Psoas muscle (tissue), 8 donors: ENCODE measurements around the gene APBB2. TPM values are rescaled to one million over a fixed set of nuclear protein-coding genes. Genes with fewer than 3 reads are reported as not detected.

ENCODE experiments used
- ATAC-seq, 4 donors: fragments of 200-7000 bp; cut with Tn5 transposase; one replicate each; pipeline ENCODE4 v1.9.1; 2020; ENCODE audit warnings: moderate library complexity in 3 of 4, mild to moderate bottlenecking in 2 of 4
- DNase-seq, 2 donors: peaks; one replicate each; pipeline ENCODE4 v3.0.0-alpha.2; 2020
- H3K27ac ChIP-seq: fragments of 200-600 bp; one replicate; pipeline ENCODE4 v1.8.0; 2022
- H3K27me3 ChIP-seq, 3 donors: fragments of 200-600 bp in 1 of 3; one replicate each; pipeline versions ENCODE4 v1.6.1 to v1.8.0; 2013 to 2022; ENCODE audit warnings: low read length in 2 of 3, mild to moderate bottlenecking in 2 of 3, moderate library complexity in 1 of 3; ENCODE audit not compliant: insufficient read depth in 3 of 3
- H3K36me3 ChIP-seq, 2 donors: fragments of 200-600 bp in 1 of 2; one replicate each; pipeline versions ENCODE4 v1.6.1 to v1.8.0; 2013 to 2022; ENCODE audit warnings: low read depth in 1 of 2, mild to moderate bottlenecking in 1 of 2, moderate library complexity in 1 of 2; ENCODE audit not compliant: insufficient read depth in 1 of 2
- H3K4me1 ChIP-seq: fragments of 200-600 bp; one replicate; pipeline ENCODE4 v1.8.0; 2022
- H3K4me3 ChIP-seq: fragments of 200-600 bp; one replicate; pipeline ENCODE4 v1.8.0; 2022; ENCODE audit warnings: mild to moderate bottlenecking
- H3K9me3 ChIP-seq: fragments of 200-600 bp; one replicate; pipeline ENCODE4 v1.8.0; 2022
- WGBS, 3 donors: extraction: QIAGEN DNeasy Blood & Tissue Kit; methylation state at CpG; one replicate each; pipeline versions ENCODE4 v1.1.6 to v1.1.7; 2013; 5-methylcytosine and 5-hydroxymethylcytosine counted together
- intact Hi-C, 2 donors: fragments of 100-400 bp; cut with DNase I; formaldehyde crosslinking; loops; one replicate each; pipeline versions ENCODE4 v1.11.0 to v1.14.2; 2022
- polyA plus RNA-seq, 3 donors: library from polyadenylated mRNA; stranded (reverse); fragments of 200-250 nt; gene quantifications; one replicate each; pipeline ENCODE4 v1.2.3, GENCODE V29; 2013
- total RNA-seq, 4 donors: library from RNA; stranded (reverse); fragmentation: NEBNext Ultra II Directional in 2 of 4; extraction: Animal tissue kit (Norgen Biotek cat#: 25700) in 2 of 4; gene quantifications; one replicate each; pipeline versions ENCODE4 v1.2.1 to v1.2.4, GENCODE V29; 2021 to 2023
- TF ChIP-seq, protein P1 (sequence below): fragments of 200-600 bp; IDR thresholded peaks from one replicate; pipeline ENCODE4 v1.8.0; 2022; ENCODE audit warnings: antibody characterized with exemption
- donor health status: healthy with polysubstance abuse.
- donor health status: DM: no; HTN: no; CAD: no; lungs with moderate emphysema.
- donor health status: Bipolar disorder and iron deficiency.
- donor health status: healthy.
- donor health status: DM: yes; HTN: yes; CAD: no.
- donor health status: DM: no; HTN: no; CAD: no.
- donor health status: DM: no; HTN: no; CAD: no.
- donor health status: DM: yes; HTN: yes; CAD: no.

The APBB2 gene
- total and polyA plus RNA-seq, 7 donors: 3.1 to 37.4 (median 11.3) TPM

DNA sequence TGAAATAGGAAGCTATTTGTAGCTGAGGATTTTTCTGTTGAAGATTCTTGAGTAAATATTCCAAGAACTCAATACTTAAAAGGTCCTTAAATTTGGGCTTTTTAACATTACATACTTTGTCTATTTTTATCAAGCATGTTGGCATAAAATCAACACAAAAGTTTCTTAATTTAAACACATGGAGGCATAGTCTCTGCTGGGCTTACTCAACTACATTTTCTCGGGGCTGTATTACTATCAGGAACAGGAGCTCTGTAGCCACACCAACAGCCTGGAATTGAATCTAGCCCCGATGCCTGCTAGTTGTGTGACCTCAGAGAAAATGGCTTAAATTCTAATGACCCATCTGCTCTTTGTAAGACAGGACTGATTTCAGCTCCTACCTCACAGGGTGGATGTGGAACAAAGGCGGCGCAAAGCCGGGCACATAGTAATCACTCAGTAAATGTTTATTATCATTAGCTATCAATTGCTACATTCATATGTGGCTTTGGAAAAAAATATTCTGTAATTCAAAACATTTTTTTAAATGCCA lies 257.6 kb downstream of the APBB2 start:
- Histone ChIP-seq H3K4me1 (peaks cover 14% of the 10 kb centered on the region), H3K27ac (no peak overlapping the region), H3K36me3 (no peaks in the 10 kb centered on the region), H3K27me3 (no peaks in the 10 kb centered on the region), H3K9me3 (no peaks in the 10 kb centered on the region), H3K4me3 (no peak overlapping the region)
- intact Hi-C loops: no loop called here
- ATAC-seq (no peak), DNase-seq (no peak)
- TF ChIP-seq, protein P1, sequence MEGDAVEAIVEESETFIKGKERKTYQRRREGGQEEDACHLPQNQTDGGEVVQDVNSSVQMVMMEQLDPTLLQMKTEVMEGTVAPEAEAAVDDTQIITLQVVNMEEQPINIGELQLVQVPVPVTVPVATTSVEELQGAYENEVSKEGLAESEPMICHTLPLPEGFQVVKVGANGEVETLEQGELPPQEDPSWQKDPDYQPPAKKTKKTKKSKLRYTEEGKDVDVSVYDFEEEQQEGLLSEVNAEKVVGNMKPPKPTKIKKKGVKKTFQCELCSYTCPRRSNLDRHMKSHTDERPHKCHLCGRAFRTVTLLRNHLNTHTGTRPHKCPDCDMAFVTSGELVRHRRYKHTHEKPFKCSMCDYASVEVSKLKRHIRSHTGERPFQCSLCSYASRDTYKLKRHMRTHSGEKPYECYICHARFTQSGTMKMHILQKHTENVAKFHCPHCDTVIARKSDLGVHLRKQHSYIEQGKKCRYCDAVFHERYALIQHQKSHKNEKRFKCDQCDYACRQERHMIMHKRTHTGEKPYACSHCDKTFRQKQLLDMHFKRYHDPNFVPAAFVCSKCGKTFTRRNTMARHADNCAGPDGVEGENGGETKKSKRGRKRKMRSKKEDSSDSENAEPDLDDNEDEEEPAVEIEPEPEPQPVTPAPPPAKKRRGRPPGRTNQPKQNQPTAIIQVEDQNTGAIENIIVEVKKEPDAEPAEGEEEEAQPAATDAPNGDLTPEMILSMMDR: no peak
- WGBS, 3 donors: 71 to 84% (median 76%) methylated on average over 5 of the region's 5 CpGs

DNA sequence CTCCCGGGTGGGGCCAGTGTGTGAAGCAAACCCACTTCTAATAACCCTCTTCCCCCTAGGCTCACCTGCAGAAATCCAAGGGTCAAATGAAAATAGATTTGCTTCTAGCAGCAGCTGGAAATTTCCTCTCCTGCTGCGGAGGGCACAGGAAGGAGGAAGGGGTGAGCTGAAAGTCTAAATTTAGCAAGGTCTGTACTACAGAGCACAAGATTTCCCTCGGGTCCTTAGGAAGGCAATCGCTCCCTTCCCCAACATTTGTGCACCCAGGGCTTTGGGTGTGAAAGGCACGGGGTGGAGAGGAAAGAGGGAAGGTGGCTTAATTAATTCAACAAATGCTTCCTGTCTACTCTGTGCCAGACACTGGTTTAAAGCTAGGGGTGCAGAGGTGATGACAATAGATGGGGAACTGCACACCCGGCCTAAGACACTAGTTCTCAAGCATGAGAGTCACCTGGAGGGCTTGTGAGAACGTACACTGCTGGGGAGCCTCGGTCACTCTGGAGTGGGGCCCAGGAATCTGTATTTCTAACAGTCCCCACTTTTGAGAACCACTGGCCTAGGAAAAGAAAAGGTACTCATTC lies 260.2 kb downstream of the APBB2 start:
- WGBS, 3 donors: 22 to 30% (median 29%) methylated on average over 8 of the region's 8 CpGs
- intact Hi-C loops: no loop called here
- TF ChIP-seq, protein P1: no peak
- H3K36me3 ChIP-seq: no peaks in the 10 kb centered on the region
- H3K4me1 ChIP-seq: peaks cover 14% of the 10 kb centered on the region
- peak; percentile 60 to 77 (median 65) for ATAC-seq
- H3K4me3 ChIP-seq: no peak overlapping the region
- DNase-seq: no peak
- no peaks in the 10 kb centered on the region for H3K27me3 ChIP-seq
- peak overlapping the region; percentile 79 for H3K27ac ChIP-seq
- H3K9me3 ChIP-seq: no peaks in the 10 kb centered on the region

DNA sequence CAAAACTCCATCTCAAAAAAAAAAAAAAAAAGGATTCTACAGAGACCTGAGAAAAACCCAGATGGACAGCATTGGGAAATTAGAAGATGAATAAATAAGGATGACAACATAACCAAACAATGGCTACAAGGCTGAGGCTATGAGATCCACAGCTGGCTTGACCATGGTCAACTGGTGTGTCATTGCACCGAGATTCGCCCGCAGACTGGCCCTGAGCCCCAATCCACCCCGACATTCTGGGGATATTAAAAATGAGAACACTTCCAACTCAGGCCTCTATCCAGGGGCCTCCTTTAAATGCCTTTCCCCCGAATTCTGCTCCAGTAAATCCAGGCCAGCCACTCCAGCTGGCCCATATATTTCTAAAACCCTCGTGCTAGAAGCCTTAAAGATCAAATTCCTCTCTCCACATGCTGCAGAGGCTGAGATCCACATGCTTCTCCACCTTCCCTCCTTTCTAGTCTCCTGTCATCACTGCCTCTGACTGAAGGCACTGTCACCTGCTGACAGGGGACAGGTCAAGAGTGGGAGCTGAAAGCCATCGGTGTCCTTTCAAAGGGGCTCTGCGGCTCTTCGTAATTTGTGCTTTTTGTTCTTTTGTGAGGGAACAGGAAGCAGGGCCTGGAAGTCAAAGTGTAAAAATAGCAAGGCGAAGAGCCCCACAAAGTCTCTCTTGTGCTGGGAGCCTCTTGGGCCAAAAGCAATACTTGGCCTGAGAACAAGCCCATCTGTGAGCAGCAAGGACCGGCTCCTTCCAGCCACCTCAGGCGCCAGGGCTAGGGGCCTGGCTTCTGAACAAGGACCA lies 260.9 kb downstream of the APBB2 start:
- WGBS, 3 donors: 22 to 37% (median 24%) methylated on average over 12 of the region's 12 CpGs
- Histone ChIP-seq H3K9me3 (no peaks in the 10 kb centered on the region), H3K27me3 (no peaks in the 10 kb centered on the region), H3K4me1 (peaks cover 14% of the 10 kb centered on the region), H3K4me3 (no peak overlapping the region), H3K27ac (peak overlapping the region; percentile 79), H3K36me3 (no peaks in the 10 kb centered on the region)
- TF ChIP-seq, protein P1: no peak
- DNase-seq: peak; percentile 36 to 62
- intact Hi-C loops: no loop called here
- ATAC-seq: peak; percentile 66 to 89 (median 77)

DNA sequence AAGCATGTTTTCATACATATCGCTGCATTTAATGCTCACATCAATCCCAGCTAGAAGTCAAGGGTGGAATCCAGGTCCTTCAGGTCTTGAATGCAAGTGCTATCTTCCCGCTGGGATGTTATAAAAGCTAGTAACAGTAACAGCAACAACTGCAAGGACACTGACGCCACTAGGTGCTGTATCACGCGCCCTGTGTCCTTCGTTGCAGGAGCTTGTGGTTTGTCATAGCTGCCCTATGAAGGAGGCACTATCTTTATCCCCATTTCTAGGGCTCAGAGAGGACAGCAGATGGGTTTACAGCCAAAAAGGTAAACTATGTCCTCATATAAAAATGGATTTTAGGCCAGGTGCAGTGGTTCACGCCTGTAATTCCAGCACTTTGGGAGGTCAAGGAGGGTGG lies 261.7 kb downstream of the APBB2 start:
- H3K27me3 ChIP-seq: no peaks in the 10 kb centered on the region
- TF ChIP-seq, protein P1: no peak
- H3K4me3 ChIP-seq: no peak overlapping the region
- DNase-seq (no peak), ATAC-seq (peak in 3 of 4 donors; percentile 45 to 85 (median 66))
- intact Hi-C loops: no loop called here
- WGBS, 3 donors: 83 to 95% (median 84%) methylated on average over 7 of the region's 7 CpGs
- H3K9me3 ChIP-seq: no peaks in the 10 kb centered on the region
- H3K36me3 ChIP-seq: no peaks in the 10 kb centered on the region
- H3K4me1 ChIP-seq: peaks cover 14% of the 10 kb centered on the region
- no peak overlapping the region for H3K27ac ChIP-seq
